ENCODE measurements around the gene EXD1.

The EXD1 gene

GRCh38 chr15:41133454-41133853 is 97.1 kb downstream of the EXD1 start:
- Histone ChIP-seq H3K4me1 (ENCODE audit: insufficient read depth, poor library complexity, severe bottlenecking) (no peaks in the 10 kb centered on the region), H3K9me3 (ENCODE audit: severe bottlenecking) (no peaks in the 10 kb centered on the region), H3K27ac (ENCODE audit: poor library complexity, severe bottlenecking) (no peak overlapping the region), H3K4me3 (ENCODE audit: severe bottlenecking) (no peak overlapping the region), H3K27me3 (ENCODE audit: insufficient read depth, poor library complexity, severe bottlenecking) (no peaks in the 10 kb centered on the region), H3K36me3 (ENCODE audit: low read depth) (no peaks in the 10 kb centered on the region)
- no peak for ATAC-seq (ENCODE audit: low read depth)
- DNase-seq (ENCODE audit: low spot score) = no peak
- no peak for TF ChIP-seq CTCF (IDR thresholded peaks at IDR 0.05; ENCODE audit: poor library complexity, severe bottlenecking)

Measured in RWPE2 (cell line).